HEK293T (cell line): ENCODE data around the gene CT45A7.
"Not testable (repeated sequence)": the region's sequence is repeated elsewhere in the genome, so short reads cannot be mapped to it uniquely, and the experiment has no call there.

ENCODE experiments used
- BHLHE40 ChIP-seq: fragments of 450-650 bp; IDR thresholded peaks from 2 replicates; pipeline ENCODE4 v1.6.1; 2016; ENCODE audit warnings: mild to moderate bottlenecking, moderate library complexity, borderline replicate concordance
- ELF4 ChIP-seq: fragments of 450-650 bp; IDR thresholded peaks from 2 replicates; pipeline ENCODE4 v1.6.1; 2017; ENCODE audit warnings: antibody characterized with exemption
- FOXK2 ChIP-seq: fragments of 450-650 bp; IDR thresholded peaks from 2 replicates; pipeline ENCODE4 v1.6.1; 2016; ENCODE audit warnings: mild to moderate bottlenecking
- FOXM1 ChIP-seq: fragments of 450-650 bp; IDR thresholded peaks from 2 replicates; pipeline ENCODE4 v1.6.1; 2017; ENCODE audit warnings: mild to moderate bottlenecking, borderline replicate concordance
- NFRKB ChIP-seq: fragments of 450-650 bp; IDR thresholded peaks from 2 replicates; pipeline ENCODE4 v1.6.1; 2016; ENCODE audit warnings: mild to moderate bottlenecking, moderate library complexity
- PKNOX1 ChIP-seq: fragments of 450-650 bp; IDR thresholded peaks from 2 replicates; pipeline ENCODE4 v1.6.1; 2016

- not testable (repeated sequence) for TF ChIP-seq BHLHE40, FOXM1, FOXK2, PKNOX1, ELF4, NFRKB
These were observed 17.2 kb downstream of the CT45A7 start, which contains the start of gene CT45A2 for GRCh38 chrX:135819912-135820311.
